Stimulated activated CD4-positive, alpha-beta T cell treated with anti-CD3 and anti-CD28 coated beads, Interleukin-4, amount 100 ng/mL, for 48 hours (primary cell): ENCODE measurements around the gene TGDS.
A peak's percentile ranks its signal among the peaks of the same experiment; 100 is the strongest.
"Not testable (repeated sequence)": the region's sequence is repeated elsewhere in the genome, so short reads cannot be mapped to it uniquely, and the experiment has no call there.

ENCODE experiments used
- DNase-seq, 2 donors: peaks; one replicate each; pipeline ENCODE4 v3.0.0-alpha.2; 2020; ENCODE audit warnings: low read depth in 2 of 2

The TGDS gene

DNA sequence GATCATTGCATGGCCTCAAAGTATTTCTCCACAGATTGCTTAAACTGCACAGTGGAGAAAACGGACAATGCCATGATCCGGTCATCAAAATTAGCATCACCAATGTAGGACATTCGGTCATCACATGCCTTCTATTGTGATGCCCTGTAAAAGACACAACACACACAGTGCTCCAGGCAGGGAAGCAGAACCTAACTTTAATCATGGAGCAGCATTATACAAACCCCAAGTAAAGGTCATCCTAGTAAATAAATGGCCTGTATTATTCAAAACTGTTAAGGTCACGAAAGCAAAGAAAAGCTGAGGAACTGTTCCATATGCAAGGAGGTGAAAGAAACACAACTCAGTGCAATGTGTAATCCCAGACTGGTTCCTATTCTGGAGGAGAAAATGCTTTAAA is 42.2 kb downstream of the TGDS start:
- no peak for DNase-seq

DNA sequence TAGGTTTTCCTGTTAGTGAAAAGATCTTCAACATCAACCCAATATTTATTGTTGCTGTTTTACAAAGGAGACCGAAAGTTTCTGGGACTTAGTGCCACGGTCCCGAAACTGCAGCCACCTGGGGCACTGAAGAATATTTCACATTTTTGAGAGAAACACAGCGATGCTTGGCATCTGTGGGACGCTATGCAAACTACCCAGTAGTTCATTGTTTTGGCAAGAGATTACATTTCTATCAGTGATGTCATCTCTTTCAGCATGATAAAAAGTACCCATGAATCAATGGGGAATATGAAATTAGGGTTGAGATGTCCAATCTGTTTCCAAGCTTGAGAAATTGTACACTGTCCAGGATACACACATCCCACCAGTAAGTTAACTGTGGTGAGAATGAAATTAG is 43.9 kb downstream of the TGDS start:
- DNase-seq, result no peak

DNA sequence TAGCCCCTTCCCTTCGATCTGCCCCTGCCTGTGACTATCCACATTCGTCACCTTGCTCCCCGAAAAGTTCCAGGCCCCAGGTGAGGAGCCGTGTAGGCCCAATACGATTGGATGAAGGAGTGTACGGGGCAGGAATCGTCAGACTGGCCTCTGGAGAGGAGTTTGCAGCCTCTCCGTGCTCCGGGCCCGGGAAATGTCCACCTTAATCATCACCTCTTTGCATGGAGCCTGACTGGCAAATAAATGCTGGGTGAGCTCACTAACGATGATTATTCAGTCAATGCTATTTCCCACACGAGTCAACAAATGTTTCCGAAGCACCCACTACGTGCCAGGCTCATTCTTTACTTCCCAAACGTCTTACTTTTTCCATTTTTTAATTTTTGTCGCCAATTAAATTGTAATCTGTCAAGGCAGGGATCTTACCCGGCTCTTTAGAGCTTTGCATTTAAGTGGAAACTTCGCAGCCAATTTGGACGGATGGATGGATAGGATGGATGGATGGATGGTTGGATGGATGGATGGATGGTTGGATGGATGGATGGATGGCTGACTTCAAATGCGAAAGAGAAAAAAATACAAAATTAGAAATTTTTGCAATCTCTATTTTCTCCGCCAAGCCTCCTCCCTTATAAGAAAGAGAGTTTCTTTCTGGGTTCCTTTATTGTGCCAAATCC is 45.8 kb downstream of the TGDS start:
- no peak for DNase-seq

DNA sequence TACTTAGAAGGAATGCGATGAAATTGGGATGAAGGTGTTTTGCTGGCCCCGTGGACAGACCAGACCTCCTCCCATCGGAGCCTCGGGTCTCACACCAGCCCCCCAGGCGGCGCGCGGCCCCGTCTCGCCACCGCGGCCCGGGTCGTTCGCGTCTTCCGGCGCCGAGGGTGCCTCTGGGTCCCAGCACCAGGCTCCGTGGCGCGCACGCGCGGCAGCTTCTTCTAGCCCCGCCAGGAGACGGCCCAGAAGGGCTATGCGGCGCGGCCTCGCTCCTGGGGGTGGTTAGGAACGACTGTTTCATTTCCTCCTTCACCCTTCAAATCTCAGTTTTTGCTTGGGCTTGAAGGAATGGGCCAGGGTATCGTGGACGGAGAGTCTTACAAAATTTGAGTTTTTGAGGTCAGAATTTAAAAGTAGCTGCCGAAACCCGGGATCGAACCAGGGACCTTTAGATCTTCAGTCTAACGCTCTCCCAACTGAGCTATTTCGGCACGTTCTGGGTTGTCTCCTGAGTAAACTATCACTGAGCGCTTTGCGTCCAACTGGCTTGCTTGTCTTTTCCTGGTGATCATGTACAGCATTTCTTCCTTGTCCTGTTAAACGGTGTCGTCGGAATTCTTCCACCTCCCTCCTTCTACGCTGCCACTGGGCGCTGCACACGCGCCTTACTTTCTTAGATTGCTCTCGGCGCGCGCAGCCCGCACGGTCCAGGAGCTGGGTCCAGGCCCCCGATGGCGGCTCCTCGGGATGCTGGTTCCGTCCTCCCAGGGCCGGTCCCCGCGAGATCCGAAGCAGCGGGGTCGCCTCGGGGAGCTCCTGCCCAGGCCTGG is 46.5 kb downstream of the TGDS start:
- peak; percentile 86 to 89 for DNase-seq

DNA sequence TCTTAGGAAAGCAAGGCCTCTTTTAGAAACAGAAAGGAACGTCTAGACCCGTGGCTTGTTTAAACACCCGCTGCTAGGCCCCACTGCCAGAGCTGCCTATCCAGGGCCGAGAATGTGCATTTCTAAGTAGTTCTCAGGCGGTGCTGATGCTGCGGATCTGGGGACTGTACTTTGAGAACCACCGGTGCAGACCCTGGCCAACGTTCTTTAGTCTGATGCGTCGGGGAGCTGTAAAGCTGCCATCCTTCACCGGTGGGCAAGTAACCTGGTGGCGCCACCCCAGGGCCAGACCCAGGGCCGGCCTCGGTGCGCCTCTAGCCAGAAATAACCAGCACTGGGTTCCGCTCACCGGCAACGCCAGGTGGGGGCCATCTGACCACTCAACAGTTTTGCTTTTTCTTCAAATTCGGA is 47.1 kb downstream of the TGDS start:
- peak; percentile 7 to 21 for DNase-seq

DNA sequence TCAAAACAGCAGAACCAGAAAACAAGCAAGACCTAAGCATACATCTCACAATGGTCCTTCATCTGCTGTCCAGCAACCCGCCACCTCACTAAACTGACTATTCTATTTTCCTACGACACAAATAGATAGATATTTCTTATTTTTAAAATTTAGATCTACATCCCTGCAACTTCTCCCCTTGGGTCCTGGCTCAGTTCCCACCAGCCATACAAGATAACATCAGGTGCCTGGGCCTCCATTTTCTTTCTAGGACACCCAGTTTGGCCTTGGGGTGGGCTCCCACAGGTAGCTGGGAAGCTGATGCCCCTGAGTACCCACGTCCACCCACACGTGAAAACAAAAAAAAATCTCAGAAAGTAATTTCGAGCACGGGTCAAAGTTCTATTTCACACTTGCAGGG is 47.6 kb downstream of the TGDS start:
- DNase-seq, result peak in 1 of 2 donors; percentile 0

DNA sequence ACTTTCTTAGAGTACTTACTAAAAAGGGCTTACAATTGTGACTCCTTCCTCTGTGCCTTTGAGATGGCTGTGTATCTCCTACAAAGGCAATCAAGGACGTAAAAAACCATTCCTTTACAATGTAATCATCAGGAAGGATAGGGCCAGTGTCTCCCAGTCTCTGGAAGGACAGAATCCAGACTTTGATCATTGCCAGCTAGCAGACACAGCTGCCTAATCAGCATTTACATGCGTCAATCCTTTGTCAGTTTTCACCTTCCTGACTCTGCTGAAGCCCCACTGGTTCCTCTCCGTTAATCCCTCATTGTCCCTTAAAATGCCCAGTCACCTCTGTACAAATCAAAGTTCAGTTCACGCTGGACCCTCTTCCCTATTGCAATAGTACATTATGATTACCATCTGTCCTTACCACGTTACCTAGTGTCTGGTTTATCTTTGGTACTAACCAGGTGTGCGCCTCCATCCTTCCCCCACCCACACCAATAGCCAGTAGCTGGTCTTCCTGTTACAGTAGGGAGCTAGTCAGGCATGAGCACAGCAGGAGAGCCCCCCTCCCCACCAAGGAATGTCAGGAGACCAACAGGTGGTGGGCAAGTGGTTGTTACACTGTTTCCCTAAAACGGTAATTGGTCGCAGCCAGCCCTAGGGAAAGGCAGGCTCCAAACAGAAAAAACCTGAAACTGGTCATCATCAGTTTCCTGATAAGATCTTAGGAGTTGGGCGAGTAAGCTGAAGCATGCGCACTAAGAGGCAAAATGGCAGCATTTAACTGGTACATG is 49.7 kb downstream of the TGDS start:
- no peak for DNase-seq

DNA sequence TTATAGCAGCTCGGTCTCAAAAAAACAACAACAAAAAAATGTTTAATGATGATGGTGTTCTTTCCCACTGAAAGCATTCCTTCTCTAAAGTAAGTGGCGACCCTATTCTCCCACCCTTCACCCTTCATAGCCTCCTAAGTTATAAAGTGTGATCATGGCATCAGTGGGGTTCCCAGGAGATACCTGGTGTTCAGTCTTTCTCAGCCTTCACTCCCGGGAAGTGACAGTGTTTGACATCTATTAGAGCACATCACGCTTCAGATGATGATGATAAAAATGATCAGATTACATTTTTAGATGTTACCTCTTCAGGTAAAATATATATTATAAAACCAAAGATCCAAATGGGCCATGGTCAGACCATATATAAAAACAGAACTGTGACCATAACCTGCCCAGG is 51.0 kb downstream of the TGDS start:
- no peak for DNase-seq

DNA sequence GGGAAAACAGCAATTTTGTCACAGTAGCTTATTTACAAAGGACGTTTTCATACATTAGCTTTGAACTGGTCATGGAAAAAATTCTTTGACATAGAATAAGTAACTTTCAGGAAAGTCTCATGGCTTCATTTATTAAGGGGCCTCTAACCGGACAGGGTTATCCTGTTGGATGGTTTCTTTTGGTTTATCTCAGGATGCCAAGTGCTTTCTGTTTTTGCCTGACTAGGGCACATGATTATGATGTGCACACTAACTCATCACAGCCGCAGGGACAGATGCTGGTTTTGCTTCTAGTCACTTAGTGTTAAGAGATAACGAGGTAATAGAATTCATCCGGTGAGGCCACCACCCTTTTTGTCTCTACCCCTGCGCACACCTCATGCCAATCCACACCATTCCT is 53.0 kb downstream of the TGDS start:
- DNase-seq, result no peak

DNA sequence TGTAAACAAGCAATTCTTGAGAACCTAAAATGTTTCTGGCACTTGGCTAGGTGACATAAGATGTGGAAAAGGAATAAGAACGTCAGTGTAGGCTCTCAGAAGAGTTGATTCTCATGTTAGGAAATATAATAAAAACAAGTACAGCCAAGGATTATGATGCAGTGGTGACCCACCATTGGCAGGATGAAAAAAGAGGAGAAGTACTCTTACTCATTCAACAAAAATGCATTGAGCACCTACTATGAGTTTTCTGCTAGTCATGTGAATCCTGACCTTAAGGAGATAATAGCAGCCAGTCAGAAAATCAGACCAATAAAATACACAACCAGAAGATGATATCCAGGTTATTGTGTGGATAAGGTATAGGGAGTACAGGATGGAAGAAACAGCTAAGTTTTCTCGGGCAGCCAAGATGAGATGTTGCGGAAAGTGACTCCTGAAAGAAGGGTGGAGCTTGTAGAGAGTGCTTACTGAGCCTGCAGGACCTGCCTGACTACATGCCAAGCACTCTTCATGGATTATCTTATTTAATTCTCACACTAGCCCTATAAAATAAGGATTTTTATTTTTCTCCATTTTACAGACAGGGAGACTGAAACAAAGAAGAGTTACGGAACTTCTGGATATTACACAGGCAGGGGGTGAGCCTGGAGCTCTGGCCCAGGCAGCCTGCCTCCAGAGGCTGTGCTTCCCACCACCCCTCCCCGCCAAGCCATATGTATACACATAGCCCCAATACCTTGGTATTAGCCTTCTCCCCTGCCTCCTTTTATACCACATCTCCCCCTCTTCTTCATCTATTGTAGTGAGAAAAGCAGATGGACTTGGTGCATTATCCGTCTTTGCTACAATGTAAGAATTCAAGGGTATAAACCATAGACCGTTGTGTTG is 58.0 kb downstream of the TGDS start:
- DNase-seq, result no peak

DNA sequence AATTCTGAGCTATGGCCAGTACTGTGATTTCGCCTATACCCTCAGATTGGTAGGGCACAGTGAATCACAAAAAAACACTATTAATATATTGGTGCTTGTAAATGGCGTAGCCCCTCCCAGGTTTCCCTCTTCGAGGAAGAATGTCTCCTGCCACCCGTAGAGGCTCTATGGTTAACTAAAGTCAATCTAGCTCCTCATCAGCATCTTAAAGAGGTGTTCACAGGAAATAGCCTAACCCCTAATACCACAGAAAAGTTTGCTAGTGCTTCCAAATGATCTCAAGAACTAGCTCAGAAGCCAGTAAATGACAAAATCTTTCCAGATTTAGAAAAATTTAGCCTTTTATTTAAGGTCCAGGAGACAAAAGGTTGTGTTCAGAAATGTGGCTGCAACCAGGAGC is 60.2 kb downstream of the TGDS start:
- DNase-seq, result no peak

DNA sequence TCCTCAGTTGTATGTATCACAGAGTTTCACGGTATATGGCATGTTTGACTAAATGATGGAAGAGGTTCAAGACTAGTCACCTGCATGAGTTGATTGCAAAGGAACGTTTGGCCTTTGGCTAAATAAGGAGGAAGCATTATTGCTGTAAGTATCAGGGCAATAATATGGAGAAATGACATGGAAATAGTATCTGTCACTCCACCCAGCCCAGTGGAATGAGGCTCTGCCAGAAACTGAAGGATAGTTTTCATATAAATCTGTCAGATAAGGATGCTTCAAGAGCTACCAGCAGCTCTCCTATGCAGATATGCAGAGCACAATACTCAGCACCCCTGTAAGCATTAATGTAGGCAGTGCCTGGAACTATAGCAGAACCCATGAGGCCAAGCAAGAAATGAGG is 60.7 kb downstream of the TGDS start:
- DNase-seq, result no peak

DNA sequence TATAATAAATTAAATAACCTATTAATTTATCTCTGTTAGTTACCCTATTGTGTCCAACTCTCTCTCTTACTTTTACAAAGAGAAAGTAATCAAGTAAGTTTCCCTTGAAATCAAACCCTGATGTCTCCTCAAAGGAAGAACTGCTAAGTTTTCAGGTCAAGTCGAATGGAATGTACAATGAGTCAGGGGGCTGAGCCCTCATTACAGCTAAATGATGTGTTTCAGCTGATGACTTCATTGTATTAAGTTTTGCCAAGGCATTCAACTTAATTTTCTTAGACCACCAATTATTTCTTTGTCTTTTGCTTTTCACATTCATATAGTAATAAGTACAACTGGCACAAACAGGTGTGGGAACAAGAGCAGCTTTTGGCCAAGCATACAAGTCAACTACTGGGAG is 61.8 kb downstream of the TGDS start:
- no peak for DNase-seq

DNA sequence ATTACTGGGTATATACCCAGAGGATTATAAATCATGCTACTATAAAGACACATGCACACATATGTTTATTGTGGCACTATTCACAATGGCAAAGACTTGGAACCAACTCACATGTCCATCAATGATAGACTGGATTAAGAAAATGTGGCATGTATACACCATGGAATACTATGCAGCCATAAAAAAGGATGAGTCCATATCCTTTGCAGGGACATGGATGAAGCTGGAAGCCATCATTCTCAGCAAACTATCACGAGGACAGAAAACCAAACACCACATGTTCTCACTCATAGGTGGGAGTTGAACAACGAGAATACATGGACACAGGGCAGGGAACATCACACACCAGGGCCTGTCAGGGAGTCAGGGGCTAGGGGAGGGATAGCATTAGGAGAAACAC is 63.7 kb downstream of the TGDS start:
- not testable (repeated sequence) for DNase-seq

DNA sequence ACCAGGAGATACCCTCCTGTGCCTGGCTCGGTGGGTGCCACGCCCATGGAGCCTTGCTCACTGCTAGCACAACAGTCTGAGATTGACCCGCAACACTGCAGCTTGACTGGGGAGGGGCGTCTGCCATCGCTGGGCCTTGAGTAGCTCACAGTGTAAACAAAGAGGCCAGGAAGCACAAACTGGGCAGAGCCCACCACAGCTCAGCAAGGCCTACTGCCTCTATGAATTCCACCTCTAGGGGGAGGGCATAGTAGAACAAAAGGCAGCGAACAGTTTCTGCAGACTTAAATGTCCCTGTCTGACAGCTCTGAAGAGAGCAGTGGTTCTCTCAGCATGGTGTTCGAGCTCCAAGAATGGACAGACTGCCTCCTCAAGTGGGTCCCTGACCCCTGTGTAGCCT is 69.0 kb downstream of the TGDS start:
- DNase-seq, result not testable (repeated sequence)

DNA sequence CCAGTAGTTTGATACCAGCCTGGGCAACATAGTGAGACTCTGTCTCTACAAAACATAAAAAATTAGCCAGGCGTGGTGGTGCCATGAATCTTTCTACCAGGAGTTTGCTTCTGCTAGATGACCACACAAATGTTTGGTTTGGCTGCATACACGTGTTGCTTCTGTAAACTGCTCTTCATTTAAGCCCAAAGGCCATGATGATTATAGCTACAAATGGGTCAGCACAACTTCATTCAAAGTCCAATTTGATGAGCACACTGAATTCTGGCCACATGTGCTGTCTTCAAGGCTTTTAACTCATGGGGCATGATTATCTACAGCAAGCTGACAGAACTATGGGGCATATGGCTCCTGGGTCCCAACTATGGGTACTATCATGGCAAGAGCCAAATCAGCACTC is 70.2 kb downstream of the TGDS start:
- DNase-seq, result no peak

DNA sequence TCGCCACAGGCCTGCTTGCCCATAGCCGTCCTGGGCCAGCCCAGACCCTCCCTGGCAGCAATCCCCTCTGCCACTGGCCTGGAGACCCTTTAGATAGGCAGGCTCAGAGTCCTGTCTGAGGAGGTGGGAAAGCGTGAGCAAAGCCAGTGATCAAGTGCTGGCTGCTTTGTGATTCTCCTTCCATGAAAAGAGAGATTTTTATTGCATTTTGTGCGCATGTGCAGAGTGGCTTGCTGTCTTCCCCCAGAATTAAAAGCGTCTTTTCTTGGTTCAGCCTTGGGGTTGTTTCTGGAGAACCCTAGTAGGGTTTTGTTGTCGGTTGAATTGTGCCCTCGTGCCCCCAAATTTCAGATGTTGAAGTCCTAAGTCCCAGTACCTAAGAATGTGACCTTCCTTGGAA is 71.5 kb downstream of the TGDS start:
- DNase-seq, result no peak
